Measurements from ENCODE around the gene MLPH. TPM values are rescaled to one million over a fixed set of nuclear protein-coding genes. Genes with fewer than 3 reads are reported as not detected.

The MLPH gene
- polyA plus RNA-seq, 1 of the 3 experiments (the other 2 are of a cell fraction): 93.6 TPM

GRCh38 chr2:237533668-237534161 is 46.7 kb downstream of the MLPH start:
- CTCF ChIA-PET: interaction anchor here (1.0 to 4.2 kb wide), 4 partner anchors 17 to 440 kb away, joined by 3 to 26 read pairs (median 14); no protein-coding TSS in a partner anchor
- Histone ChIP-seq H3K27ac (ENCODE audit: low read depth in 2 of 2, low read length in 1 of 2) (no peak overlapping the region), H3K9me2 (no peaks in the 10 kb centered on the region), H3K9me3 (no peaks in the 10 kb centered on the region), H4K20me1 (ENCODE audit: insufficient read depth) (no peaks in the 10 kb centered on the region), H3K4me3 (ENCODE audit: low read depth in 2 of 2, low read length in 1 of 2) (no peak overlapping the region), H2AFZ (ENCODE audit: low read depth) (no peak overlapping the region), H3K9ac (no peak overlapping the region), H3K4me1 (ENCODE audit: control insufficient read depth in 1 of 2, insufficient read depth in 2 of 2, low read depth in 1 of 2, low read length in 1 of 2) (peaks cover 0 to 4% of the 10 kb centered on the region in 2 experiments; a peak in 1 of 4 replicates), H3F3A (replicated peaks; ENCODE audit: insufficient read depth) (peaks cover 3% of the 10 kb centered on the region), H3K36me3 (replicated peaks in 1 of 2; ENCODE audit: control insufficient read depth in 1 of 2, insufficient read depth in 2 of 2, low read length in 1 of 2) (peaks cover 7 to 71% of the 10 kb centered on the region in 2 experiments), H3K79me2 (ENCODE audit: insufficient read depth) (peaks cover 4% of the 10 kb centered on the region; the same call in 1 of the 2 replicates), H3K27me3 (ENCODE audit: insufficient read depth) (no peaks in the 10 kb centered on the region), H3K4me2 (no peak overlapping the region)
- 83% methylated on average over 7 of the region's 7 CpGs for WGBS (ENCODE audit: low lambda C conversion rate)
- DNase-seq: no peak
- TF ChIP-seq USF1 (IDR thresholded peaks at IDR 0.05; ENCODE audit: borderline replicate concordance, low read depth) (no peak), NRF1 (IDR thresholded peaks at IDR 0.05; ENCODE audit: low read depth, low read length) (no peak), CTCF (IDR thresholded peaks at IDR 0.05) (no peak), MEF2A (IDR thresholded peaks at IDR 0.05; ENCODE audit: borderline replicate concordance, low read depth) (no peak), JUND (IDR thresholded peaks at IDR 0.05) (no peak), EP300 (IDR thresholded peaks at IDR 0.05; ENCODE audit: borderline replicate concordance in 1 of 2, low read depth in 1 of 2, low read length in 1 of 2) (no peak), TCF12 (IDR thresholded peaks at IDR 0.05) (no peak), PBX3 (IDR thresholded peaks at IDR 0.05) (no peak), ZBTB33 (IDR thresholded peaks at IDR 0.05; ENCODE audit: borderline replicate concordance, low read depth) (no peak), MXI1 (IDR thresholded peaks at IDR 0.05; ENCODE audit: low read depth, low read length) (no peak)
- POLR2A ChIA-PET: no interaction called here

GRCh38 chr2:237534380-237534779 is 47.3 kb downstream of the MLPH start:
- no peak overlapping the region for H3K9ac ChIP-seq
- H3K4me3 ChIP-seq (ENCODE audit: low read depth in 2 of 2, low read length in 1 of 2): no peak overlapping the region
- H3K9me3 ChIP-seq: no peaks in the 10 kb centered on the region
- H3F3A ChIP-seq (replicated peaks; ENCODE audit: insufficient read depth): peaks cover 3% of the 10 kb centered on the region
- H4K20me1 ChIP-seq (ENCODE audit: insufficient read depth): no peaks in the 10 kb centered on the region
- no peaks in the 10 kb centered on the region for H3K9me2 ChIP-seq
- WGBS (ENCODE audit: low lambda C conversion rate): 100% methylated on average over 1 of the region's 1 CpG
- peaks cover 0 to 4% of the 10 kb centered on the region in 2 experiments; a peak in 1 of 4 replicates for H3K4me1 ChIP-seq (ENCODE audit: control insufficient read depth in 1 of 2, insufficient read depth in 2 of 2, low read depth in 1 of 2, low read length in 1 of 2)
- peaks cover 4% of the 10 kb centered on the region; the same call in 1 of the 2 replicates for H3K79me2 ChIP-seq (ENCODE audit: insufficient read depth)
- H3K27me3 ChIP-seq (ENCODE audit: insufficient read depth): no peaks in the 10 kb centered on the region
- no peak overlapping the region for H3K4me2 ChIP-seq
- no peak overlapping the region for H3K27ac ChIP-seq (ENCODE audit: low read depth in 2 of 2, low read length in 1 of 2)
- DNase-seq: no peak
- H3K36me3 ChIP-seq (replicated peaks in 1 of 2; ENCODE audit: control insufficient read depth in 1 of 2, insufficient read depth in 2 of 2, low read length in 1 of 2): peaks cover 7 to 65% of the 10 kb centered on the region in 2 experiments
- POLR2A ChIA-PET: no interaction called here
- H2AFZ ChIP-seq (ENCODE audit: low read depth): no peak overlapping the region
- CTCF ChIA-PET: interaction anchor here (1.0 to 4.2 kb wide), 3 partner anchors 22 to 441 kb away, joined by 3 to 26 read pairs (median 23); no protein-coding TSS in a partner anchor
- TF ChIP-seq ELF1 (IDR thresholded peaks at IDR 0.05): no peak
- no peak for TF ChIP-seq YY1 (IDR thresholded peaks at IDR 0.05; ENCODE audit: low read depth)
- TF ChIP-seq NRF1 (IDR thresholded peaks at IDR 0.05; ENCODE audit: low read depth, low read length): no peak
- TF ChIP-seq CHD2 (IDR thresholded peaks at IDR 0.05; ENCODE audit: low read length, partially characterized antibody): no peak
- no peak for TF ChIP-seq MAX (IDR thresholded peaks at IDR 0.05; ENCODE audit: low read depth)
- no peak for TF ChIP-seq NFIC (IDR thresholded peaks at IDR 0.05; ENCODE audit: borderline replicate concordance)
- no peak for TF ChIP-seq RFX5 (IDR thresholded peaks at IDR 0.05; ENCODE audit: low read length)
- TF ChIP-seq TEAD4 (IDR thresholded peaks at IDR 0.05; ENCODE audit: borderline replicate concordance, insufficient read depth): no peak
- TF ChIP-seq ZBTB33 (IDR thresholded peaks at IDR 0.05; ENCODE audit: borderline replicate concordance, low read depth): no peak
- no peak for TF ChIP-seq TCF12 (IDR thresholded peaks at IDR 0.05)
- no peak for TF ChIP-seq JUND (IDR thresholded peaks at IDR 0.05)
- no peak for TF ChIP-seq MEF2A (IDR thresholded peaks at IDR 0.05; ENCODE audit: borderline replicate concordance, low read depth)
- no peak for TF ChIP-seq GABPA (IDR thresholded peaks at IDR 0.05; ENCODE audit: low read depth)
